CD4-positive, alpha-beta T cell treated with Interleukin-21 for 1 hour (primary cell): ENCODE measurements around the gene AMFR.
A peak's percentile ranks its signal among the peaks of the same experiment; 100 is the strongest.

Experiments used
- DNase-seq: peaks from one replicate; pipeline ENCODE4 v3.0.0-alpha.2; 2020

Gene AMFR

DNA sequence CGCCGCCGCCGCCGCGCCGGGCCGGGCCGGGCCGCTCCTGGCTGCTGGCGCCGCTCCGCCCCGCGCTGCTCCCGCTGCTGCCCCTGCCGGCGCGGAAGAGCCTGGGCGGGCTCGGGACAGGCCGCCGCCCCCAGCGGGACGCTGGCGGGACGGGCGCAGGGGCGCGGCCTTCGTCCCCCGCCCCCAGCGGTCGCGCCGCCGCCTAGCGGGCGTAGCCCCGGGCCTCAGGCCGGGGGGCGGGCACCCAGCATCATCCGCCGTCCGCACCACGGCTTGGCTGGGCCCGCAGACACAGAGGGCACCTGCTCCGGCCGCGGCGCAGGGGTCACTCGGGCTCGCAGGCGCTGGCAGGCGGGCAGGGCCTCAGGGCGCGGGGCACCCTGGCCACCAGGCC lies at the start of gene AMFR:
AMFR (minus strand) TSS at position 107 of the 394 bp plus-strand sequence. CDS start 218 bp downstream, outside the sequence.
- peak; percentile 77 for DNase-seq

DNA sequence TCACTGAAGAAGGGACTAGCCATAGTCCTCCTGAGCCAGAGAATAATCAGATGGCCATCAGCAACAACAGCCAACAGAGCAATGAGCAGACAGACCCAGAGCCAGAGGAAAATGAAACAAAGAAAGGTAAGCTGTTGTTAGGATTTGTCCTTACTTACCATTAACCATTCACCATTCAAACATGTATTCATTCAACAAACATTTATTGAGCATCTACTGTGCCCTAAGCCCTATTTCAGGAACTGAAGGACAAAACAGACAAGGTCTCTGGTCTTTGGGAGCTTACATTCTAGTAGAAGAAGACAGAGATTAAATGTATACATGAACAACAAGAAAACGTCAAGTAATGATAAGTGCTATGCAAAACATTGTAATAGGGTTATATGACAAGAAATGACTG lies 45.3 kb upstream of the AMFR start:
- no peak for DNase-seq

DNA sequence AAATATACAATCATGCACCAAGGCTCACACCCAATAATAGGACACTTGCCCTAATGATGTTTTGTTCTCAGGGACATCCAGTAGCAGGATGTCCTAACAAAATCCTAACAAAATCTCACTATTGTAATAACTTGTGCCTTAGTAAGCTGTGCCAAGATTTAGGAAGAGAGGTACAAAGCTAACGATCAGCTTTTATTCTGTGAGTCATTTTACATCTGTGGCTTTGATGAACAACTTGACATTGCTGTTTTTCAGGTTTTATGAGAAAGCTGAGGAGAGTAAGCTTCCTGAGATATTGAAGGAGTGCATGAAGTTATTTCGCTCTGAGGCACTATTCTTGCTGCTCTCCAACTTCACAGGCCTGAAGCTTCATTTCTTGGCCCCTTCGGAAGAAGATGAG lies 44.9 kb upstream of the AMFR start:
- no peak for DNase-seq

DNA sequence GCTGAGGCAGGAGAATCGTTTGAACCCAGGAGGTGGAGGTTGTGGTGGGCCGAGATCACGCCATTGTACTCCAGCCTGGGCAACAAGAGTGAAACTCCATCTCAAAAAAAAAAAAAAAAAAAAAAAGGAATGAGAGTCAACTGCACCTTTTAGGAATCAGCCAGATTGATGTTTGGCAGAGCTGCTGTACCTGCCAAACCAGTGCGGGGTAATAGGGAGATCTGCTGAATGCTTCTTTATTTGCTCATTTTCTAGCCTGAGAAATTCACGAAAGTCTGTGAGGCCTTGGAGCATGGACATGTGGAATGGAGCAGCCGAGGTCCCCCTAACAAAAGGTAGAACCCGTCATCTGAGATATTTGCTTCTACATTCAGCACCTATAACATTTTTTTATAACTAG lies 44.4 kb upstream of the AMFR start:
- no peak for DNase-seq

DNA sequence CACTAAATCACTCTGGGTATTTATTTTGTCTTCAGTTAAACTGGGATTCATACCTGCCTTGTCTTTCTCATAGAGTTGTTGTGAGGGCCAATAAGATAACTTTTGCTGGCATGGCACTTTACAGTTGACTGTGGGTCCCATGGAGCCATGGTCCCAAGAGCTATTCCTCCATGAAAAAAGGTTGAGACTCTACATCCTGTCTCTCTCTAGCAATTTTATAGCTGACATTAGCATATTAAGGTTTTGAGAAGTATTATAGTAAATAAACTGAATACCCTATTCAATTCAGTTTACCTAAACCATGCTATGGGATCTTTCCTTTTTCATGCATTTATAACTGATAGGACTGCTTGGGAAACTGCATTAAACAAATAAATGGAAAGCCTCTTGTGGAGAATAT lies 43.5 kb upstream of the AMFR start:
- DNase-seq, result no peak

DNA sequence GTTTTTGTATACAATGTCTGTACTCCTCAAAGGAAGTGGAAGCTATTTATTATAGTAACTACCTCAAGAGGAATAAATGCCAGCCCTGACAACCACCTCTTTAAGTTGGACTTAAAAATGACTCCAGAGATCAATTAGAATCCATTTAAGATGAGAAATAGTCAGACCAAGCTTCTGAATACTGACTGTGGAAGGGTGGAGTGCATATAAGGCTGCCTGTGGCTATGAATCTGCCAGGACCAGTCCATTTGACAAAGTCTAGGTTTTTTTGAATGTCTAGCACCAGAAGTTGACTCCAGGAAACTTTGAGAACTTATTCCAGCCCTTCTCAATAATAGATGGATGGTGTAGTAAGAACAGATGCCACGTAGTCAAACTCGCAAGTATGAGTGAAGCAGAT lies 41.0 kb upstream of the AMFR start:
- no peak for DNase-seq

DNA sequence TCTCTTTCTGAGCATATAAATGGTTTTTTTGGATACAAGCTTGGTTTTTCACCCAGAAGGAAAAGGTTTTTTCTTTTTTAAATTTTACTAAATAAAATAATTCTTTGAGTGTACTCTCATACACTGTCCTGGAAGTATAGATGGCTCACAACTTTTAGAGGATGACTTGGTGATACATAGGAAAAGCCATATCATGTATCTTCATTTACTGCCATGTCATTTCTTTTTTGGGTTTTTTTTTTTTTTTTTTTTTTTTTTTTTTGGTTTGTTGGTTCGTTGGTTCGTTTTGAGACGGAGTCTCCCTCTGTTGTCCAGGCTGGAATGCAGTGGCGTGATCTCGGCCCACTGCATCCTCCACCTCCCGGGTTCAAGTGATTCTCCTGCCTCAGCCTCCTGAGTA lies 37.8 kb upstream of the AMFR start:
- no peak for DNase-seq

DNA sequence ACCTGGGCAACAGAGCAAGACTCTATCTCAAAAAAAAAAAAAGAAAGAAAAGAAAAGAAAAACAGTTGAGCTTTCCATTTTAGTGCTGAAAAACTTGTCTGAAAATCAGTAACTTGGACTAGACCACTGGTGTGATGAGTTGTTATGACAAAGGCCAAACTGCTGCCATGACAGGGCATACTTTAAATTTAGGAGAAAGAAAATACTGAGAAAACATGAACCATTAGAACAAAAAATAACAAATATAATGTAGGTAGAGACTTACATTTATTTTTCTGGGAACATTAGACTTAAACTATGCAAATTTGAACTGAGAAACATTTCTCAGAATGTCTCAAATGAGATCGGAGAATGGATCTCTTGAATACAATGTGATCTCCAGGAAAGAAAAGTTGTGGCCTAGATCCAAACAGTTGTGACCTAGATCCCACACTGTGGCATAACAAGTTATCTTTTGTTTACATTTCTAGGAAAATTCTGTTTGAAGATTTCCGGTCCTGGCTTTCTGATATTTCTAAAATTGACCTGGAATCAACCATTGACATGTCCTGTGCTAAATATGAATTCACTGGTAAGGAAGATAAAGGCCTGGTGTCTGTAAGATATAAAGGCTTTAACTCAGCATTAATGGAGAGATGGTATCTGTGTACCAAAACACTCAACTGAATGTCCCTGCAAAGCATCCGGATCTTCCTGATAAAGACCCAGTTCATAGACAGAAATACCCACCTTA lies 36.9 kb upstream of the AMFR start:
- no peak for DNase-seq

DNA sequence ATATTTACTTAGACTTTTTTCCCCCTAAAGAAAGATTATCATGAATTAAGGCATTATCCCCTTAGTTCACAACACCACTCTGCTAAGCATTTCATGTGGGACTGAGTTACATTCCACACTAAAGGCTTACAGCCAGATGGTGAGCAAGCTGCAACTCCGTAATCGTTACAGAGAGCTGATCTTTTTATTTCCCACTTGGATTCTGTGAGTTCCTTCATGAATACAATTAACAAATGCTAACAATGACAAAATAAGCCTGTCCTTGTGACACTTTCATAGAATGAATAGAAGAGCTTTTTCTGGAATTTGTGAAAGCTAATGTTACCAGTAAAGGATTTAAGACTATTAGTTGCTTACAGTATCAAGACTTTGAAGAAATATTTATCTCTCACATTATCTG lies 34.8 kb upstream of the AMFR start:
- DNase-seq, result no peak

DNA sequence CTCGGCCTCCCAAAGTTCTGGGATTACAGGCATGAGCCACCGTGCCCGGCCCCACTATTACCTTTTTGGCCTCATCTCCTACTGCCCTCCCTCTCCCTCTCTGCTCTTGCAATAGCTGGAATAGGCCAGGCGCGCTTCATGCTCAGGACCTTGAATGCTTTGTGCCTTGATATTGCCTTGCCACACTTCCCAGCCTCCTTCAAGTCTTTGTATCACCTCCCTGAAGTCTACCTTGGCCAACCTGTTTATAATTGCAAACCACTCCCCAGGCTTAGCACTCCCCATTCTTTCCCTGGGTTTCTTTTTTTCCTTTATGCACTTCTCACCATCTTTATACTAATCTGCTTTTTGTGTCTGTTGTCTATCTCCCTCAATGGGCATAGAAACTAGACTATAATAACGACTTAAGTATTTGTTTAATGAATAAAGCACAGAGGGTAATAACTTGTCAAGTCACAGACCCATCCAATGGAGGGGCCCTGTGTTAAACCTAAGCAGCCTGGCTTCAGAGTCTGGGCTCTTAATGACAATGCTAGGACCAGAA lies 32.7 kb upstream of the AMFR start:
- no peak for DNase-seq

DNA sequence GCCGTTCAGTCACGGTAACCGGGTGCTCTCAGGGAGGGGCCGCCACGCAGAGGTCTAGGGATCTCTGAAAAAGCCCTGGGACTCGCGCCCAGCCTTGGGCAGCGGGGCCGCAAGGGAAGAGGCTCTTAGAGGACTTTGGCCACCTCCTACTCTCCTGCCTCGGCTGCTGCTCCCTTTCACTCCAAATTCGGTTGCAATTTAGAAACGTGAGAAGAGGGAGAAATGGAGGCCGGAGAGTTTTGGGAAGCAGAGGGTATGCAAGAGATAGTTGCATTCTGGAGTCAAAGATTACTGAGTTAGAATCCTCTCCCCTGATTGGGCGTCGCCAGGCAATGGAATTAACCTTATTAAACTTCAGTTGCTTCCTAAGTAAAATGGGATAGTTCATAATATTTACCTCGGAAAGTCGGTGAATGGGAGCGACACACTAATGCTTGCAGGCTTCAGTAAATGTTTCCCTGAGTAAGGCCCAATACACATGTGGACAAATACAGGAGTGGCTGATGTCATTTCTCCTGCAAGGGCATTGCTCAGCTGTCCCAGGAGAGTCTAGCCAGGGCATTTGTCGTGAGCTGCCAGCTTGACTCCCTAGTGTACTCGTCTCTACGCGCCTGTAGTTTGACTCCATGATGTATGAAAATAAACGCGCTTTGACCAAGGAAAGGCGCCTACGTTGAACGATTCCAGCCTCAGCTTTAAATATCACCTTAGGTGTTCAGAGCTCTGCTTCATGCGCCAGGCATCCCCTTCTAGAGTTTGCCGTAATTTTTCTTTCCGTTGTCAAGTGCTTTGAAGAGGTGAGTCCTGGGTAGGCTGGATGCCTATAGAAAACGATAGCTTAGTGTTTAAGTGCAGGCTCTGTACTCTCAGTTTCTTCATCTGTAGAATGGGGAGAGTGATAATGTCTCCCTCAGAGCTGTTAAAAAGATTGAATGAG lies 26.7 kb upstream of the AMFR start:
- peak; percentile 7 for DNase-seq

DNA sequence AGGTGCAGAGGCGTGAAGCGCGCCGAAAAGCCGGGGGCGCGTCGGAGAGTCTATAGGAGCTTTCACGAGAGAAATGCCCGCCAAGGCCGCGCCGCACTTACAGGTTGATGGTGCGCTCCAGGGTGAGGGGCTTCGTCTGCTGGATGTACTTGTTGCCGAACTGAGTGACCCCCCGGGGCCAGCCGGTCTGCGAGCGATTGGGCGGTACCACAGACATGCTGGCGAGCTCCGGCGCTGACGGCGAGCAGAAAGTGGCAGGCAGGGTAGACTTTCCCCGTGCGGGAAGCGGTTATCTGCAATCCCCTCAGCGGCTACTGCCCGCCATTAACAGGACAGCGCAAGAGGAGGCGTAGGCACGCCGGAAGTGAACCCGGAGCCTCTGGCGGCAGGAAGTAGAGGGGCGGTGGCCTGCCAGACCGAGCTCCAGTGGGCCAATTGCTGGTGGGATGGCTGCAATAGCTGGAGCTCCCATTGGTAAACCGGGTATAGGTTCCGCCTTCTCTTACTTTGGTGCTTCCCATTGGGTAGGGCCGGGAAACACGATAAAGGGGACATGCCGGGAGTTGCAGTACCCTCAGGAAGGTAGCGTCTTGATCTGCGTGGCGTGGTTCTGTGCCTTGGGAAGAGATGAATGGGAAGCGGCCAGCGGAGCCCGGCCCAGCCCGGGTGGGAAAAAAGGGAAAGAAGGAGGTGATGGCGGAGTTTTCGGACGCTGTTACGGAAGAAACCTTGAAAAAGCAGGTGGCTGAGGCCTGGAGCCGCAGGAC lies 25.8 kb upstream of the AMFR start, which contains the start of the genes NUDT21 and OGFOD1:
NUDT21 (minus strand) TSS at position 347 of the 767 bp plus-strand sequence; CDS start at position 217, 130 bp downstream.
OGFOD1 (plus strand) TSS at position 569 of the 767 bp plus-strand sequence; CDS start at position 628, 59 bp downstream.
- DNase-seq, result peak; percentile 95

DNA sequence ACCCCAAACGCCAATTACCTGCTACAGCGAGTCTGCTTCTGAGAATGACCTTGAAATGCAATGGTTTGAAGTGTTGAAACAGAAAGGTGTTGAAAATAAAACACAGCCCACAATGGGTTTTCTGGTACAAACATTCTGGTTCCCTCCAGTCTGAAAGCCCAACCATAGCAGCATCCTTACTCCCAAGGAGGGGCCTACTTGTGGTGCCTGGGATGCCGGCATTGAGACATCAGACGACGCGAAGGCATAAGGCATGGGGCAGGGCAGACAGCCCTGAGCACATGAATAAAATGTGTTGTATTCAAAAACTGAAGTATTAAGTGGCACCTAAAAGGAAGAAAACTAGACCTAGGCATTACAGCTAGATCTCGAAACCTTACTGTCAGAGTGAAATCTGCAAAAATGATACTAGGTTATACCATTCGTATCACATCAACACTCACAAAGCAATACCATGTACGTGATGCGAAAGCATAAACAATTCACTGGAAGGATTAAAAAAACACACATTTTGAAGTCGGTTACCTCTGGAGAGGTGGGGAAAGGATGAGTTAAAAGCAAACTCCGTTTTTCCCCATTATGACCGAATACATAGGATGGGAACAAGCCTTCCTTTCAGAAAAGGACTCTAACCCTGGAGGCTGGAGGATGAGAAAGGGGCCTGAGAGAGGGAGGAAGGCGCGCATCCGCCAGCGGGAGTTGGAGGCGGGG lies 25.1 kb upstream of the AMFR start:
- DNase-seq, result no peak

DNA sequence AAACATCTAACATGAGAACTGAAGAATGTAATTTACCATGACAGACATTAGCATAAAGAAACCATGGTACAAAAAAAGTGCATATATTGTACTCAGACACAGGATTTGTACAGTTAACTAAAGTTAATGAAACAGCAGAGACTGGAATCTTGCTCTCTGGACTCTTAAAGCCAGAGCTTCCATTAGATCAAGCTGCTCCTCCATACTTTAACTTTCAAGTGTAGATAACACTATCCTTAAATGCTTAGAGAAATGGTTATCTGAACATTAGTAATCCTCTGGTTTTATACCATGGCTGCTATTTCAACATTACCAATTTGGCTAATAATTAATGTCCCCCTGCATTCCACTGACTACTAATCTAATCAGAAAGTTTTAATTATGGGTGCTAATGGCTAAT lies 22.7 kb upstream of the AMFR start:
- no peak for DNase-seq

DNA sequence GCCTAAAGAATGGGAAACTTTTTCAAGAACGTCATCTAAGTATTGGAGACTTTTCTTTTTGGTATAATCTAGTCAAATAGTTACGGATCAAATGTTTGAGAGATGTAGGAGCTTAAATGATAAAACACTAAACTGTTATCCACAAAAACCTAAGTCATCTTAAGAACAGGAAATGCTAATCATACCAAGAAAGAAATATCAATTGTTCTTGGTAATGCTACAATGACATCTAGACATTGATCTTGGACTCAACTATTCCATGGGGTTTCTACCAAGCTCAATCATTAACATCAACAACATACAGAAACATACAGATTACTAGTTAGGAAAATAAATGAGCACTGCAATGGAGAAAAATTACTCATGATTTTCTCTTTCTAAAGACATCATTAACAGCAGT lies 21.9 kb upstream of the AMFR start:
- DNase-seq, result no peak

DNA sequence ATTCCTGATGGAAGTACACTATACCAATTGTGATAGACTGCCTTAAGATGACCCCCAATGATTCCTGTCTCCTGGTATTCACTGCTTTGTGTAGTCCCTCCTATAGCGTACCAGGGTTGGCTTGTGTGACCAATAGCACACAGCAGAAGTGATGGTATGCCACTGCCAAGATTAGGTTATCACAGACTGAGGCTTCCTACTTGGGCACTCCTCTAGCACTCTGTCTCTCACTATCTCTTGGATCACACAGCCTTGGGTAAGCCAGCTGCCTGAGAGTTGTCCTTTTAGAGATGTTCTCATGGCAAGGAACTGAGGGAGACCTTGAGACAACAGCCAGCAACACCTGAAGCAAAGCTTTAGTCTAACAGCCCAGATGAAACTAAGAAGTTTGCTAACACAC lies 12.7 kb upstream of the AMFR start:
- DNase-seq, result no peak

DNA sequence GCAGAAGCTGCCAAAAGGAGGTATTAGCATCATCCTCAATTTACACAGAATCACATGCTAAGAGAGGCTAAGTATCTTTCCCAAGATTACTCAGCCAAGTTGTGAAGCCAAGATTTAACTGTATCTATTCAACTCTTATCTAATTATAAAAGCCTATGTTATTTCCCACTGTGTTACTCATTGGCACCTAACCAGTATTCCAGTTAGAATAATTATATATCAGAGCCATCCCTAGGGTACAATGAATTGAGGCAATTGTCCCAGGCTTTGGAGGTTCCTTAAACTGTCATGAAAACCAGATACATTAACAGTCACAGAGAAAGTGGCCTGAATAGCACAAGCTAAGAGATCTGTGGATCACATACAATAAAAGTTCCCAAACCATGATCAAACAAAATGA lies 10.9 kb upstream of the AMFR start:
- DNase-seq, result no peak

DNA sequence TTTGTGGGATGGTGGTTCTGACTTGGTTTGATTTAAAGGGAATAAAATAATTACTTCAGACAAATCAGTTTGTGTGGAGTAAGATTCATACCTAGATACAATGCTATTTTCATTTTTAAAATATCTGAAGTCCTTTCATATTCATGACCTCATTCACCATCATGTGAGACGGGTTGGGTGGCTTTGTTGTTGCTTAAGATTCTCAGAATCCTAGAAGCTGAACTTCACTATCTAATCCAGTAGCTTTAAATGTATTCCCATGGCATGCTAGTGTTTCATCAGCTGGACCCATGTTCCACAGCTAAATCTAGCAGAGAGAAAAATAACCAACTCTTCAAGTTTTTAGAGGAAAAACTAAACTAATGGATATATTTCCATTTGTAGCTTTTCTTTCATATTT lies 2.7 kb upstream of the AMFR start:
- no peak for DNase-seq

DNA sequence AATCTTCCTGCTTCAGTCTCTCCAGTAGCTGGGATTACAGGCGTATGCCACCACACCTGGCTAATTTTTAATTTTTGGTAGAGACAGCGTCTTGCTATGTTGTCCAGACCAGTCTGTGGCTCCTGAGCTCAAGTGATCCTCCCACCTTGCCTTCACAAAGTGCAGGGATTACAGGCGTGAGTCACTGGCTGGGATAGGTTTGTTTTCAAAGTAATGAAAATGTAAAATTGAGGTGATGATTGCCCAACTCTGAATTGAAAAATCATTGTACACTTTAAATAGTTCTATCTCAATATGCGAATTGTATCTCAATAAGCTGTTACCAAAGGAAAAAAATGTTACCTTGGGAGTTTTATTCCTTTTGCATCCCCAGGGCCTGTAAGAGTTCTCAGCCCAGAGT lies 1.2 kb upstream of the AMFR start:
- no peak for DNase-seq

DNA sequence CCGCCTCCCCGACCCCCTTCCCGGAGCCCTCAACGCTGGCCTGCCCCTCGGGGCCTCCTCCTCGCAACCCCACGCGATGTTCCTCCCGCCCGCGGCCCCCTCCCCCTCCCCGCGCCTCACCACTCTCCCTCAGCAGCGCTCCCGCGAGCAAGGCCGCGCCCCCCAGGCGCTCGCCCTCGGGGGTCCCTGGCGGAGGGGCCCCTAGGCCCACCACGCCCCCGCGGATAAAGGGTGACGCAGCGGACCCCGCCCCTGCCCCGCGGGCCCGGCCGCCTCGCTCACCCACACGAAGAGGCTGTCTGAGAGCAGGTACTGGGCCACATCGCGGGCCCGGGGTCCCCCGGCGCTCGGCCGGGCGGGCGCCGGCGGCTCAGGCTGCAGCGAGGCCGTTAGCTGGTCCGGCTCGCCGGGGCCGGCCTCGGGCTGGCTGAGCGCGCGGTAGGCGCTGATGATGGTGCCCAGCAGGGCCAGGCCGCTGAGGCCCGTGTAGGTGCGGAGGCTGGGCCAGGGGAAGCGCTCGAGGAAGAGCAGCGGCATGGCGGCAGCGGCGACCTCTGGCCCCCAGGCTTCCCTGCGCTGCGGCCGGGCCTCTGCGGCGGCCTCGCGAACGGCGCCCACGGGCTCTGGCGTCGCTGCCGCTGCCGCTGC lies 430 bp downstream of the AMFR start:
- peak; percentile 41 for DNase-seq

DNA sequence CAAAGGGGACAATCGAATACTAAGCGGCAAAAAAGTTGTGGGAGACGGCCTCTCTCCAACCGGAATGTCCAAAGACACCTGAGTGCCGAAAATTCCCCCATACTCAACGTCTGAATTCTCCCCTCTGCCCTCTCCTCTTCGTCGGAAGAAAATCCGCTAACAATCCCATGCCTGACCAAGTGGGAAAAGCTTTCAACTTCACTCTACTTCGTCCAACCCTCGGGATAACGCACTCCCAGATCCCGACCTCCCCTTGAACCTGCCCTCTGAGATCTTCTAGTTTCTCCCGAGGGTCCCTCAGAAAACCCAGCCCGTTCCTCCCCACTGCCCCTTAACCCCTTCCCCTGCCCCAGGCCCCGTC lies 961 bp downstream of the AMFR start:
- DNase-seq, result no peak
